HG03039 (cell line): ENCODE results near the gene ARSA.
"Not testable (repeated sequence)": the region's sequence is repeated elsewhere in the genome, so short reads cannot be mapped to it uniquely, and the experiment has no call there.

Source experiments
- ATAC-seq: cut with Tn5 transposase; IDR thresholded peaks from one replicate; pipeline ENCODE4 v1.9.1; 2021; ENCODE audit warnings: mild to moderate bottlenecking, moderate library complexity; ENCODE audit not compliant: unreplicated experiment

ARSA gene

GRCh38 chr22:50624347-50625130, 3.4 kb downstream of the ARSA start:
- no peak for ATAC-seq

- ATAC-seq: no peak
Measured at GRCh38 chr22:50622723-50623327, 5.1 kb downstream of the ARSA start.

- ATAC-seq: no peak
Measured at GRCh38 chr22:50621948-50622722, 5.8 kb downstream of the ARSA start.

- no peak for ATAC-seq
Measured at GRCh38 chr22:50621356-50621880, 6.5 kb downstream of the ARSA start.

- ATAC-seq: peak; percentile 60
Measured at GRCh38 chr22:50620593-50621355, 7.2 kb downstream of the ARSA start.

- ATAC-seq: not testable (repeated sequence)
Measured at GRCh38 chr22:50614296-50614695, 13.7 kb downstream of the ARSA start.

- no peak for ATAC-seq
Measured at GRCh38 chr22:50613291-50613981, 14.5 kb downstream of the ARSA start.

- ATAC-seq: no peak
Measured at GRCh38 chr22:50612528-50613221, 15.3 kb downstream of the ARSA start.

- ATAC-seq: no peak
Measured at GRCh38 chr22:50612168-50612527, 15.8 kb downstream of the ARSA start.

- no peak for ATAC-seq
Measured at GRCh38 chr22:50611341-50612060, 16.5 kb downstream of the ARSA start.

- ATAC-seq: no peak
Measured at GRCh38 chr22:50610581-50610980, 17.4 kb downstream of the ARSA start.

- no peak for ATAC-seq
Measured at GRCh38 chr22:50610041-50610451, 17.9 kb downstream of the ARSA start.

- ATAC-seq: no peak
Measured at GRCh38 chr22:50609599-50609998, 18.4 kb downstream of the ARSA start.

- no peak for ATAC-seq
Measured at GRCh38 chr22:50608996-50609395, 19.0 kb downstream of the ARSA start.

- not testable (repeated sequence) for ATAC-seq
Measured at GRCh38 chr22:50608058-50608840, 19.7 kb downstream of the ARSA start.

- ATAC-seq: no peak
Measured at GRCh38 chr22:50607659-50608020, 20.3 kb downstream of the ARSA start.

GRCh38 chr22:50606946-50607658, 20.9 kb downstream of the ARSA start:
- no peak for ATAC-seq
